IMR-90 (cell line): ENCODE results near the gene RELN. TPM values are rescaled to one million over a fixed set of nuclear protein-coding genes. Genes with fewer than 3 reads are reported as not detected.

ENCODE experiments used
- ATAC-seq: fragments of 200-7000 bp; cut with Tn5 transposase; 2 replicates; pipeline ENCODE4 v1.9.1; 2020; ENCODE audit warnings: low read depth, mild to moderate bottlenecking, moderate library complexity
- BruUV-seq: library from RNA; stranded (reverse); fragments of 400-500 nt; replicated peaks from 2 replicates; lab custom pipeline; 2021; lab: Mats Ljungman, UMichigan
- CTCF ChIA-PET: fragments of 300-600 bp; formaldehyde crosslinking; extraction: SDS; loops from one replicate; lab custom pipeline; 2021; ENCODE audit warnings: antibody characterized with exemption; lab: Yijun Ruan, JAX
- POLR2A ChIA-PET: fragments of 300-600 bp; sonication (Branson Sonifier 250); formaldehyde crosslinking; loops from one replicate; lab custom pipeline; 2022; ENCODE audit warnings: antibody characterized with exemption; ENCODE audit not compliant: unreplicated experiment; lab: Charles Lee
- DNase-seq: peaks from one replicate; pipeline ENCODE4 v3.0.0; 2013
- H2AFZ ChIP-seq: replicated peaks from 2 replicates; pipeline ENCODE3; 2013; ENCODE audit warnings: low read length, mild to moderate bottlenecking; ENCODE audit not compliant: poor library complexity
- H2AK5ac ChIP-seq: 2 replicates; pipeline ENCODE4 v1.6.1; 2013; ENCODE audit warnings: low read depth, low read length, inconsistent platforms
- H2AK9ac ChIP-seq: replicated peaks from 2 replicates; pipeline ENCODE3; 2013; ENCODE audit warnings: mild to moderate bottlenecking, low read depth, low read length, moderate library complexity; ENCODE audit not compliant: poor library complexity
- H2BK120ac ChIP-seq: 2 replicates; pipeline ENCODE4 v1.6.1; 2013; ENCODE audit warnings: low read depth, low read length, inconsistent platforms
- H2BK15ac ChIP-seq: 3 replicates; pipeline ENCODE4 v1.6.1; 2013; ENCODE audit warnings: low read depth, low read length, inconsistent platforms
- H2BK20ac ChIP-seq: 2 replicates; pipeline ENCODE4 v1.6.1; 2013; ENCODE audit warnings: low read depth, mild to moderate bottlenecking, inconsistent platforms, low read length, moderate library complexity
- H2BK5ac ChIP-seq: 2 replicates; pipeline ENCODE4 v1.6.1; 2013; ENCODE audit warnings: mild to moderate bottlenecking, low read depth, low read length, inconsistent platforms; ENCODE audit not compliant: poor library complexity, severe bottlenecking
- H3K14ac ChIP-seq: replicated peaks from 2 replicates; pipeline ENCODE4 v1.6.1; 2013; ENCODE audit warnings: low read depth, low read length, inconsistent platforms
- H3K18ac ChIP-seq: 2 replicates; pipeline ENCODE4 v1.6.1; 2013; ENCODE audit warnings: low read depth, low read length, control low read depth
- H3K23ac ChIP-seq: 2 replicates; pipeline ENCODE4 v1.6.1; 2013; ENCODE audit warnings: low read depth, low read length, inconsistent platforms
- H3K27ac ChIP-seq: 2 replicates; pipeline ENCODE4 v1.5.1; 2013; ENCODE audit warnings: mild to moderate bottlenecking, control low read depth, low read length; ENCODE audit not compliant: insufficient read depth
- H3K27me3 ChIP-seq: 2 replicates; pipeline ENCODE4 v1.6.1; 2013; ENCODE audit warnings: low read length; ENCODE audit not compliant: control insufficient read depth, insufficient read depth
- H3K36me3 ChIP-seq: 2 replicates; pipeline ENCODE4 v1.6.1; 2013; ENCODE audit warnings: low read length, mixed read lengths; ENCODE audit not compliant: control insufficient read depth, insufficient read depth
- H3K4ac ChIP-seq: 2 replicates; pipeline ENCODE4 v1.6.1; 2013; ENCODE audit warnings: low read depth, low read length, inconsistent platforms
- H3K4me1 ChIP-seq: 2 replicates; pipeline ENCODE4 v1.6.1; 2013; ENCODE audit warnings: low read length, mixed read lengths; ENCODE audit not compliant: control insufficient read depth, insufficient read depth
- H3K4me2 ChIP-seq: 2 replicates; pipeline ENCODE4 v1.6.1; 2013; ENCODE audit warnings: low read depth, mild to moderate bottlenecking, control low read depth, low read length, moderate library complexity
- H3K4me3 ChIP-seq: 2 replicates; pipeline ENCODE4 v1.5.1; 2013; ENCODE audit warnings: low read depth, mild to moderate bottlenecking, control low read depth, low read length, moderate library complexity; ENCODE audit not compliant: insufficient read depth
- H3K56ac ChIP-seq: 2 replicates; pipeline ENCODE4 v1.6.1; 2013; ENCODE audit warnings: low read length, inconsistent platforms; ENCODE audit not compliant: insufficient read depth; ENCODE audit errors: extremely low read depth
- H3K79me1 ChIP-seq, 2 experiments: 2 replicates each; pipeline ENCODE4 v1.6.1; 2013; ENCODE audit warnings: low read length in 2 of 2, inconsistent platforms in 1 of 2, low read depth in 1 of 2
- H3K9ac ChIP-seq: 2 replicates; pipeline ENCODE4 v1.6.1; 2013; ENCODE audit warnings: low read depth, low read length, control low read depth
- H3K9me1 ChIP-seq: 2 replicates; pipeline ENCODE4 v1.6.1; 2013; ENCODE audit warnings: low read length, inconsistent platforms; ENCODE audit not compliant: insufficient read depth
- H3K9me3 ChIP-seq: 2 replicates; pipeline ENCODE4 v1.6.1; 2013; ENCODE audit warnings: low read length; ENCODE audit not compliant: control insufficient read depth, insufficient read depth
- H4K20me1 ChIP-seq: 2 replicates; pipeline ENCODE4 v1.6.1; 2013; ENCODE audit warnings: low read length, inconsistent platforms; ENCODE audit not compliant: insufficient read depth
- H4K5ac ChIP-seq: 2 replicates; pipeline ENCODE4 v1.6.1; 2013; ENCODE audit warnings: mild to moderate bottlenecking, low read depth, low read length, control low read depth
- H4K8ac ChIP-seq, 2 experiments: 2 replicates each; pipeline ENCODE4 v1.6.1; 2013; ENCODE audit warnings: low read depth in 2 of 2, low read length in 2 of 2, control low read depth in 1 of 2, inconsistent platforms in 1 of 2
- H4K91ac ChIP-seq: 2 replicates; pipeline ENCODE4 v1.6.1; 2013; ENCODE audit warnings: low read depth, low read length, inconsistent platforms; ENCODE audit not compliant: insufficient read depth
- BHLHE40 ChIP-seq: fragments of 150-350 bp; IDR thresholded peaks from 2 replicates; pipeline ENCODE4 v1.6.1; 2016; ENCODE audit warnings: mild to moderate bottlenecking, low read depth, low read length
- CEBPB ChIP-seq: IDR thresholded peaks from 2 replicates; pipeline ENCODE4 v1.6.1; 2012; ENCODE audit warnings: low read depth, low read length, improper control_type of control experiment
- CHD1 ChIP-seq: IDR thresholded peaks from 2 replicates; pipeline ENCODE4 v1.6.1; 2012; ENCODE audit warnings: low read depth, low read length, improper control_type of control experiment
- FOS ChIP-seq: fragments of 150-350 bp; IDR thresholded peaks from 2 replicates; pipeline ENCODE4 v1.6.1; 2016; ENCODE audit warnings: low read depth, low read length
- MAFK ChIP-seq: IDR thresholded peaks from 2 replicates; pipeline ENCODE4 v1.6.1; 2012; ENCODE audit warnings: low read depth, low read length, improper control_type of control experiment
- MAZ ChIP-seq: IDR thresholded peaks from 2 replicates; pipeline ENCODE4 v1.6.1; 2012; ENCODE audit warnings: low read depth, mild to moderate bottlenecking, low read length, improper control_type of control experiment, moderate library complexity, borderline replicate concordance
- MXI1 ChIP-seq: IDR thresholded peaks from 2 replicates; pipeline ENCODE4 v1.6.1; 2012; ENCODE audit warnings: low read depth, mild to moderate bottlenecking, low read length, moderate library complexity, borderline replicate concordance
- NFE2L2 ChIP-seq: fragments of 150-350 bp; IDR thresholded peaks from 2 replicates; pipeline ENCODE4 v1.6.1; 2016; ENCODE audit warnings: low read depth, mild to moderate bottlenecking, low read length
- POLR2A ChIP-seq: IDR thresholded peaks from 2 replicates; pipeline ENCODE4 v1.6.1; 2012; ENCODE audit warnings: mild to moderate bottlenecking, low read depth, low read length
- RAD21 ChIP-seq: IDR thresholded peaks from 2 replicates; pipeline ENCODE4 v1.6.1; 2012; ENCODE audit warnings: low read length, improper control_type of control experiment
- RCOR1 ChIP-seq: IDR thresholded peaks from 2 replicates; pipeline ENCODE4 v1.6.1; 2012; ENCODE audit warnings: mild to moderate bottlenecking, low read length, improper control_type of control experiment; ENCODE audit not compliant: insufficient replicate concordance
- RFX5 ChIP-seq: IDR thresholded peaks from 2 replicates; pipeline ENCODE4 v1.8.0; 2012; ENCODE audit warnings: low read depth, mild to moderate bottlenecking, low read length, moderate library complexity
- WGBS, 2 experiments: methylation state at CpG; one replicate each; pipeline versions ENCODE4 v1.1.5 to v1.1.7; 2013; ENCODE audit warnings: missing lambda C conversion rate in 2 of 2; ENCODE audit not compliant: insufficient read length in 1 of 2; ENCODE audit errors: extremely low coverage in 2 of 2; 5-methylcytosine and 5-hydroxymethylcytosine counted together
- dilution Hi-C: fragments of 300-500 bp; cut with HindIII; formaldehyde crosslinking; loops from one replicate; pipeline ENCODE4 v1.14.3; 2018; ENCODE audit warnings: low sequenced_read_pairs; ENCODE audit not compliant: unreplicated experiment
- in situ Hi-C: fragments of 300-500 bp; cut with MboI; formaldehyde crosslinking; loops from 3 replicates; pipeline ENCODE4 v1.14.3; 2019; ENCODE audit warnings: low sequenced_read_pairs, inconsistent platforms, mixed read lengths
- intact Hi-C: fragments of 100-400 bp; cut with micrococcal nuclease; formaldehyde crosslinking; loops from 2 replicates; pipeline ENCODE4 v1.10.0; 2022
- polyA plus RNA-seq, 3 experiments: library from polyadenylated mRNA; depleted of rRNA; stranded (reverse); fragments of >200 nt; gene quantifications; 2 replicates each; pipeline ENCODE4 v1.2.3, GENCODE V29; 2012; ENCODE audit warnings: low replicate concordance in 1 of 3
- total RNA-seq: library from RNA; depleted of rRNA; stranded (reverse); fragments of >200 nt; gene quantifications from 2 replicates; pipeline ENCODE4 v1.2.3, GENCODE V29; 2012
- TF ChIP-seq, protein P1 (sequence below): fragments of 150-350 bp; IDR thresholded peaks from 2 replicates; pipeline ENCODE4 v1.6.1; 2016; ENCODE audit warnings: low read depth, mild to moderate bottlenecking, low read length, moderate library complexity, borderline replicate concordance
- TF ChIP-seq, protein P2 (sequence below): conservative IDR thresholded peaks from 2 replicates; pipeline ENCODE4 v1.5.1; 2012; ENCODE audit warnings: mild to moderate bottlenecking, low read depth, low read length, improper control_type of control experiment

The RELN gene
- total and polyA plus RNA-seq, 2 of the 4 experiments (the other 2 are of a cell fraction), result 14.7 to 23.7 TPM

DNA sequence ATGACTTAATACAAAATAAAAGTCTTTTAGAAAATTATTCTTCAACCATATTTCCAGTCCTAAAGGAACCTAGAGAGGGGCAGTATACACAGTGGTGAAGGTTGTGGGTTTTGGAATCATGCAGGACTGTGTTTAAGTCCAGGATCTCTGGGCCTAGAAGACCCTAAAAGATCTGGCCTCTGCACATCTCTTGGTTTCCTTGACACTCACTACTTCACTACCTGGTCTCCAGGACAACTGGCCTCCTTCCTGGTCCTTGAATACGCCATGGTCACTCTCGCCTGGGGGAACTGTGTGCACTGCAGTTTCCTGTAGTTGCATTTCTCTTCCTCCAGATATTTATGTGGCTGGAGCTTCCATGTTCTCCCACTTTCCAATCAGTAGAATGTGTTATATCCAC is 360.7 kb downstream of the RELN start:
- Histone ChIP-seq H3K4me3 (no peak overlapping the region), H3K79me1 (no peaks in the 10 kb centered on the region), H3K9ac (no peak overlapping the region), H3K14ac (0 out of 2 replicates have a peak overlapping the region, but pooled peaks have one; percentile 69), H2BK20ac (peak overlapping the region; percentile 85), H4K91ac (no peak overlapping the region; the same call in 1 of the 2 replicates), H3K27me3 (no peaks in the 10 kb centered on the region), H3K18ac (no peak overlapping the region; the same call in 1 of the 2 replicates), H3K9me3 (no peaks in the 10 kb centered on the region), H3K56ac (no peak overlapping the region), H3K4ac (peak overlapping the region; percentile 29; the same call in 1 of the 2 replicates), H4K8ac (peak overlapping the region in 1 of 2 experiments; percentile 2; a peak in 1 of 4 replicates), H3K9me1 (peaks cover 4% of the 10 kb centered on the region; the same call in 1 of the 2 replicates), H3K4me1 (peaks cover 6% of the 10 kb centered on the region; the same call in 1 of the 2 replicates), H2BK120ac (peak overlapping the region; percentile 11), H2BK15ac (0 out of 3 replicates have a peak overlapping the region, but pooled peaks have one; percentile 38), H3K23ac (no peak overlapping the region), H2AK5ac (peak overlapping the region; percentile 86; the same call in 1 of the 2 replicates), H3K27ac (no peak overlapping the region), H4K5ac (0 out of 2 replicates have a peak overlapping the region, but pooled peaks have one; percentile 39), H4K20me1 (no peaks in the 10 kb centered on the region), H3K4me2 (no peak overlapping the region), H2BK5ac (no peak overlapping the region), H3K36me3 (peaks cover 3% of the 10 kb centered on the region), H2AK9ac (no peak overlapping the region), H2AFZ (no peak overlapping the region)
- TF ChIP-seq NFE2L2 (no peak), RCOR1 (no peak), CHD1 (no peak), BHLHE40 (no peak), POLR2A (no peak), RFX5 (no peak), FOS (no peak), MAFK (no peak), MXI1 (no peak), CEBPB (no peak), RAD21 (no peak), MAZ (no peak)
- TF ChIP-seq, protein P1, sequence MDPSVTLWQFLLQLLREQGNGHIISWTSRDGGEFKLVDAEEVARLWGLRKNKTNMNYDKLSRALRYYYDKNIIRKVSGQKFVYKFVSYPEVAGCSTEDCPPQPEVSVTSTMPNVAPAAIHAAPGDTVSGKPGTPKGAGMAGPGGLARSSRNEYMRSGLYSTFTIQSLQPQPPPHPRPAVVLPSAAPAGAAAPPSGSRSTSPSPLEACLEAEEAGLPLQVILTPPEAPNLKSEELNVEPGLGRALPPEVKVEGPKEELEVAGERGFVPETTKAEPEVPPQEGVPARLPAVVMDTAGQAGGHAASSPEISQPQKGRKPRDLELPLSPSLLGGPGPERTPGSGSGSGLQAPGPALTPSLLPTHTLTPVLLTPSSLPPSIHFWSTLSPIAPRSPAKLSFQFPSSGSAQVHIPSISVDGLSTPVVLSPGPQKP, result no peak
- TF ChIP-seq, protein P2, sequence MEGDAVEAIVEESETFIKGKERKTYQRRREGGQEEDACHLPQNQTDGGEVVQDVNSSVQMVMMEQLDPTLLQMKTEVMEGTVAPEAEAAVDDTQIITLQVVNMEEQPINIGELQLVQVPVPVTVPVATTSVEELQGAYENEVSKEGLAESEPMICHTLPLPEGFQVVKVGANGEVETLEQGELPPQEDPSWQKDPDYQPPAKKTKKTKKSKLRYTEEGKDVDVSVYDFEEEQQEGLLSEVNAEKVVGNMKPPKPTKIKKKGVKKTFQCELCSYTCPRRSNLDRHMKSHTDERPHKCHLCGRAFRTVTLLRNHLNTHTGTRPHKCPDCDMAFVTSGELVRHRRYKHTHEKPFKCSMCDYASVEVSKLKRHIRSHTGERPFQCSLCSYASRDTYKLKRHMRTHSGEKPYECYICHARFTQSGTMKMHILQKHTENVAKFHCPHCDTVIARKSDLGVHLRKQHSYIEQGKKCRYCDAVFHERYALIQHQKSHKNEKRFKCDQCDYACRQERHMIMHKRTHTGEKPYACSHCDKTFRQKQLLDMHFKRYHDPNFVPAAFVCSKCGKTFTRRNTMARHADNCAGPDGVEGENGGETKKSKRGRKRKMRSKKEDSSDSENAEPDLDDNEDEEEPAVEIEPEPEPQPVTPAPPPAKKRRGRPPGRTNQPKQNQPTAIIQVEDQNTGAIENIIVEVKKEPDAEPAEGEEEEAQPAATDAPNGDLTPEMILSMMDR, result no peak
- no CpG with 5 or more reads among the region's 2 CpGs for WGBS, 2 experiments
- in situ Hi-C loops, result no loop called here
- DNase-seq (no peak), ATAC-seq (no peak)
- no TSS peak for BruUV-seq
- ChIA-PET POLR2A (no interaction called here), CTCF (no interaction called here)
- dilution Hi-C loops, result no loop called here
- intact Hi-C loops, result loop anchor here (10.0 kb wide), 1 partner anchor 176 kb away; no protein-coding TSS in a partner anchor
